ENCODE measurements around the gene MAGED2. TPM values are rescaled to one million over a fixed set of nuclear protein-coding genes. Genes with fewer than 3 reads are reported as not detected.

Gene MAGED2
- total RNA-seq, 1 donor from 2014 or later: 259 TPM

DNA sequence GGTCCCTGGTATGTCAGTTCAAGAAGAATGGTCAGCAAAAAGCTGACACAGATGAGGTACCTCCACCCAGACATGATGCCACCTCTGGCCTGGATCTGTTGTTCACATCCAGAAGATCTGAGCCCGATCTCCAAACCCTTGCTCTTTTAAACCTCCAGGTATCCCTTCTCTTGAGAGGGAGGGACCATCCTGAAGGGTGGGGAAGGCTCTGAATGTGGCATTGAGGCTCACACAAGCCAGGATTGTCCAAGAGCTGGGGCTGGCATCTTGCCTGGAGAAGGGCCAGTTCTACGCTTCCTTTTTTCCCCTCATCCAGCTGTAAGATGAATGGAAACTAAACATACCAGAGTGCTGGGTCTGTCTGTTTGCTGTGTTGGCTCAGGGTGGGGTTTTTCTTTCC, 9.4 kb upstream of the MAGED2 start, which contains the start of gene ITIH6:
Gene ITIH6, minus strand, starts transcription at position 119 of the 400 bp plus-strand sequence. Its CDS starts 45 bp downstream, at position 74.
- H3K4me3 Mint-ChIP-seq: no peak within 1 kb of the TSS
- H3K27me3 Mint-ChIP-seq (ENCODE audit: low read depth): no peaks in the 10 kb centered on the region
- TF ChIP-seq, protein P1, sequence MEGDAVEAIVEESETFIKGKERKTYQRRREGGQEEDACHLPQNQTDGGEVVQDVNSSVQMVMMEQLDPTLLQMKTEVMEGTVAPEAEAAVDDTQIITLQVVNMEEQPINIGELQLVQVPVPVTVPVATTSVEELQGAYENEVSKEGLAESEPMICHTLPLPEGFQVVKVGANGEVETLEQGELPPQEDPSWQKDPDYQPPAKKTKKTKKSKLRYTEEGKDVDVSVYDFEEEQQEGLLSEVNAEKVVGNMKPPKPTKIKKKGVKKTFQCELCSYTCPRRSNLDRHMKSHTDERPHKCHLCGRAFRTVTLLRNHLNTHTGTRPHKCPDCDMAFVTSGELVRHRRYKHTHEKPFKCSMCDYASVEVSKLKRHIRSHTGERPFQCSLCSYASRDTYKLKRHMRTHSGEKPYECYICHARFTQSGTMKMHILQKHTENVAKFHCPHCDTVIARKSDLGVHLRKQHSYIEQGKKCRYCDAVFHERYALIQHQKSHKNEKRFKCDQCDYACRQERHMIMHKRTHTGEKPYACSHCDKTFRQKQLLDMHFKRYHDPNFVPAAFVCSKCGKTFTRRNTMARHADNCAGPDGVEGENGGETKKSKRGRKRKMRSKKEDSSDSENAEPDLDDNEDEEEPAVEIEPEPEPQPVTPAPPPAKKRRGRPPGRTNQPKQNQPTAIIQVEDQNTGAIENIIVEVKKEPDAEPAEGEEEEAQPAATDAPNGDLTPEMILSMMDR (conservative IDR thresholded peaks at IDR 0.05): no peak
- no peak for DNase-seq (ENCODE audit: low read depth, low spot score)
- H3K27ac Mint-ChIP-seq (ENCODE audit: unreplicated experiment): no peak within 1 kb of the TSS
- peaks cover 8% of the 10 kb centered on the region for H3K9me3 Mint-ChIP-seq
- no peaks in the 10 kb centered on the region for H3K36me3 Mint-ChIP-seq (ENCODE audit: low read depth)
- H3K4me1 Mint-ChIP-seq: peaks cover 11% of the 10 kb centered on the region

DNA sequence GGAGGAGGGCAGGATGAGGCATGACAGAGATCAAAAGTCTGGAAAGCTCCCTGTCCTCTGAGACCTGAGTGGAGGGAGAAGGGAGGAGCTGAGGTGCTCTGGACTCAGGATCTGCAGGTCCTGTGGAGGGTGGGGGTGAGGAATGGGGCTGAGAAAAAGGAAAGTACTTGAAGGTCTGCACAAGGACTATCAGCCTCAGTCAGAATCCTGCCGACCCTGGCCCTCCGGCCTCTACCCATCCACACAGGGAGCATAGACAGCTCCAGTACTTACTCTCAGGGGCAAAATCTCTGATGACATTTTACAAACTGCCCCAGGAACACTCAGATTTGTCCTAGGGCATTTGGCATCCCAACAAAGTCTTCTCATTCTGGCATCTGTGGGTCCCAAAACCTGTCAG, 8.5 kb upstream of the MAGED2 start:
- TF ChIP-seq, protein P1 (conservative IDR thresholded peaks at IDR 0.05): no peak
- Mint-ChIP-seq H3K4me3 (no peak overlapping the region), H3K36me3 (ENCODE audit: low read depth) (no peaks in the 10 kb centered on the region), H3K27ac (ENCODE audit: unreplicated experiment) (no peak overlapping the region), H3K9me3 (peaks cover 6% of the 10 kb centered on the region), H3K27me3 (ENCODE audit: low read depth) (no peaks in the 10 kb centered on the region), H3K4me1 (peaks cover 4% of the 10 kb centered on the region)
- no peak for DNase-seq (ENCODE audit: low read depth, low spot score)

DNA sequence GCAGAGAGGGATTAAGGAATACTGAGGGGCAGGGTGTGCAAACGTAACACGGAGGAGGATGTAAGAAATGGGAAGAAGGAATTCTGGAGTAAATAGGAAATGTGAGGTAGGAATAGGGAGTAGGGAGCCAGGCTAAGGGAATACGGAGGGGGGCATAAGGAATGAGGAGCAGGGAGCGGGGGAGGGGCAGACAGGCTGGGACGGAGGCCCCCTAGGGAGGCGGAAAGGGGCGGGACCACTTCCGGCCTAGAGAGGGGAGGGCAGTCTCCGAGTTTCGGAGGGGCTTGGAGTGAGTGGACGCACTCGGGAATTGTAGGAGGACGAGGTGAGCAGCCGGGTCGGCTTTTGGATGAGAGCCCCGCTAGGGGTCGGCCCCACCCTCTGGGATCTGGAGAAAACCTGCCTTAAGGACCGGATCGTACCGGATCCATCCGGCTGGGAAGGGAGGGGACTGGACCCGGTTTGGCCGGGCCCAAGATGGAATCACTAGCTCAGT, 612 bp downstream of the MAGED2 start:
- no peaks in the 10 kb centered on the region for H3K9me3 Mint-ChIP-seq
- peaks cover 21% of the 10 kb centered on the region for H3K4me1 Mint-ChIP-seq
- H3K36me3 Mint-ChIP-seq (ENCODE audit: low read depth): peaks cover 21% of the 10 kb centered on the region
- H3K27me3 Mint-ChIP-seq (ENCODE audit: low read depth): peaks cover 6% of the 10 kb centered on the region
- peak overlapping the region; percentile 99 for H3K4me3 Mint-ChIP-seq
- H3K27ac Mint-ChIP-seq (ENCODE audit: unreplicated experiment): peak overlapping the region; percentile 98
- TF ChIP-seq, protein P1 (conservative IDR thresholded peaks at IDR 0.05): no peak
- DNase-seq (ENCODE audit: low read depth, low spot score): peak; percentile 57

DNA sequence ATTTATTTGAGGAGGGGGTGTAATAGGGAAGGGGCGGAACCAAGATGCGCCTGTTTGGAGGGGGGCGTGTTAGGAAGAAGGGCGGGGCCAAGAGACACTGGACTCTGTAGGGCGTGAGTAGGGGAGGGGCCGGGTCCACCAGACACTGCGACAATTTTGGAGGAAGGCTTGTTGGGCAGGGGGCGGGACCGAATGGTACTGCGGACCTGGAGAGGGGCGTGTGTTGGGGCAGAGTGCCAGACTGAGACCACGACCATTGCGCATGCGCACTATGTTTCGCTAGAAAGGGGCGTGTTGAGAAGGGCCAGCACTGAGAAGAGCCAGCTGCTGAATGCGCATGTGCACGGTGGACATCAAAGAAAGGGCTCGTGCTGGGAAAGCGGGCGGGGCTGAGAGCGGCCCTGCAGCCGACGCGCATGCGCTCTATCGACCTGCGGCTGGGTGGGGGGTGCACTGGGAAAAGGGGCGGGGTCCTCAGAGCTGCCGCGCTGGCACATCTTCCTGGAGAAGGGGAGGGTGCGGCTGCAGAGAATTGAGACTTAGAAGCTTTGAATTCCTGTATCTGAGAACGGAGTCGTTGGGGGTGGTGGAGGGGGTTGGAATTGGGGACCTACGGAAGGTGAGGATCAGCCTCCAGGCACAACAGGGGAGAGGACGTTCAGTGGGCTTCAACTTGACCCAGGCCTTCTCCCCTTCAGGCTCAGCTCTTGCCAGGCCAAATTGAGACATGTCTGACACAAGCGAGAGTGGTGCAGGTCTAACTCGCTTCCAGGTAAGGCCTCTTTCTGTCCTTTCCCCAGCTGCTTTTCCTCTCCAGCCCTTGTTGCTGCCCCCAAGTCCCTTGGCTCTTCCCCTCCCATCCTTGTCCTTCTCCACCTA, 1.3 kb downstream of the MAGED2 start:
- Mint-ChIP-seq H3K4me1 (peaks cover 21% of the 10 kb centered on the region), H3K27me3 (ENCODE audit: low read depth) (peaks cover 6% of the 10 kb centered on the region), H3K36me3 (ENCODE audit: low read depth) (peaks cover 23% of the 10 kb centered on the region), H3K9me3 (no peaks in the 10 kb centered on the region), H3K27ac (ENCODE audit: unreplicated experiment) (peak overlapping the region; percentile 98), H3K4me3 (peak overlapping the region; percentile 99)
- TF ChIP-seq, protein P1 (conservative IDR thresholded peaks at IDR 0.05): no peak
- DNase-seq (ENCODE audit: low read depth, low spot score): peak; percentile 85

DNA sequence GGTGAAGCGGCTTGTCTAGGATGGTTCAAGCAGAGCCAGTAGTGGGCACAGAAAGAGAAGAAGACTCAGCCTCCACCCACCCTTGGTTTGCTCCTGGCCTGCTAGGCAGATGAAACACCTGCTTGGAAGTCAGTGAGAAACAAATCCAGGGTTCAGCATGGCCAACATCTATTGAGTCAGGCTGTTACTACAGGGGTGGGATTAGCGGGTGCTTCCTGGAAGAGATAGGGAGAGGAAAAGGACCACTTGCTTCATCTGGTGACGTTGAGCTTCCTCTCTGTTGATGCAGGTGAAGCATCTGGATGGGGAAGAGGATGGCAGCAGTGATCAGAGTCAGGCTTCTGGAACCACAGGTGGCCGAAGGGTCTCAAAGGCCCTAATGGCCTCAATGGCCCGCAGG, 3.0 kb downstream of the MAGED2 start:
- no peak overlapping the region for H3K4me3 Mint-ChIP-seq
- H3K36me3 Mint-ChIP-seq (ENCODE audit: low read depth): peaks cover 25% of the 10 kb centered on the region
- peaks cover 21% of the 10 kb centered on the region for H3K4me1 Mint-ChIP-seq

More for the DNA sequence above, 3.0 kb downstream of the MAGED2 start:
- DNase-seq (ENCODE audit: low read depth, low spot score): no peak
- no peaks in the 10 kb centered on the region for H3K9me3 Mint-ChIP-seq
- TF ChIP-seq, protein P1 (conservative IDR thresholded peaks at IDR 0.05): no peak
- peaks cover 6% of the 10 kb centered on the region for H3K27me3 Mint-ChIP-seq (ENCODE audit: low read depth)
- no peak overlapping the region for H3K27ac Mint-ChIP-seq (ENCODE audit: unreplicated experiment)

Measured in neural crest cell (in vitro differentiated cells).